Stimulated activated CD4-positive, alpha-beta T cell treated with anti-CD3 and anti-CD28 coated beads, Interleukin-12 subunit alpha, Interleukin-12 subunit beta, amount 100 ng/mL, for 4 hours (primary cell): ENCODE results near the gene GID4.
"Not testable (repeated sequence)": the region's sequence is repeated elsewhere in the genome, so short reads cannot be mapped to it uniquely, and the experiment has no call there.

Source experiments
- DNase-seq: peaks from one replicate; pipeline ENCODE4 v3.0.0-alpha.2; 2020

Gene GID4

DNA sequence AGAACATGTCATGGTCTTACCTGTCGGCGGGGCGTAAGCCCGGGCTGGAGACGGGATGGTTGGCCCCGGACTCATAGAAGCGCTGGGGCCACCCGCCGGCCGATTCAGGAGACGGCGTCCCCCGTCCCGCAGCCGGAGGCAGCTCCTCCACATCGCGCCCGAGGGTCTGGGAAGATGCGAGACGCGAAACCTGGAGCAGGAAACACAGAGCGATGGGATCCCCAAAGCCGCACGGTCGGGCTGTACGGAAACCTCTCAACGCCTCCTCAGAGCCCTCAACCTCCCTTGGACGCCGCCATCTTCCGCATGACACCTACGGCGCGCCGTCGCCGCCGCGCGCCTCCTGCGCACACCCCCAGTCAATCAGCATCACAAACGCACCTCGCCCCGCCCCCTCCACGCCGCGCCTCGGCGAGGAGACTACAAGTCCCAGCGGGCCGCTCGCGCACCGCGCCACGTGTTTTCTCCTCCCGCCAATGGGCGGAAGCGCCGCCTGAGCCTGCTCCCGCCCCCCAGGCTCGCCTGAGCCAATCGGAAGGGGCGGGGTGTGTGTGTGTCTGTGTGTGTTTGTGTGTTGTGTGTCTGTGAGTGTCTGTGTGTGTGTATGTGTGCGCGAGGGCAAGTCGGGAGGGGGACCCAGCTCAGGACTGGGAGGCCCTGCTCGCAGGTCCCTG lies at the start of gene GID4, which contains the start of gene ATPAF2:
Gene GID4, plus strand, starts transcription at position 548 of the 674 bp plus-strand sequence. Its CDS starts 57 bp downstream, at position 605.
Gene ATPAF2, minus strand, starts transcription at position 308 of the 674 bp plus-strand sequence. Its CDS starts 155 bp downstream, at position 153.
- DNase-seq: peak; percentile 100

DNA sequence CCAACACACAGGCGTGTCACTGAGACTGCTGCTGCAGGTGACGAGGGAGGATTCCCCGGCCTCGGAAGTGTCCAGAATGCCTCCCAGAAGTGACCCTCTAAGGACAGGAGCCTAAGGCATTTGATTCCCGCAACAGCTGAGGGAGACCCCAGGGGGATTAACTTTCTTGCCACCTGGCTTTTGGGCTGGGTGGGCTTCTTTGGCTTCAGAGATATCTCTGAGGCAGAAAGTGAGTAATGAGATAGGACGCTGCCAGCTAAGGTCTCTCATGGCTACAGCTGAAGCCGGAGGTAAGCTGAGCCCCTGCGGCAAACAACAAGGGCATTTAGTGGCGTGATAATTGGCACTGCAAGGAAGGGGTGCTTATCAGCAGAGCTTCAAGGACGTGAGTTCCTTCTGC lies 49.6 kb upstream of the GID4 start:
- DNase-seq: no peak

DNA sequence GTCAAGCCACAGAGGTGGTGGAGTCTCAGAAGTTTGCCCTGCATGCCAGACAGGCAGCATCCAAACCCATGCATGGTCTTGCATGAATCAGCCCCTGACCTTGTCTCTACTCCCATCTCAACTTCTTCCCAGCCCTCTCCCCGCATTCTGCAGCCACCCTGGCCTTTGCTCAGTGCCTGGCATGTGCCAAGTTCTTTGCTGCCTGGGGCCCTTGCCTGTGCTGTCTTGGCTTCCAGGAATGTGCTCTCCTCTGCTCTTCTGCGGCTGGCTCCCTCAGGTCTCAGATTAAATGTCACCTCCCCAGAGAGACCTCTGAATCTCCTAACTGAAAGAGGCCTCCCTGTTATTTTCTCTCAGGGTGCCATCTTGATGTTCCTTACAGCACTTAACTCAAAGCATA lies 48.9 kb upstream of the GID4 start:
- no peak for DNase-seq

DNA sequence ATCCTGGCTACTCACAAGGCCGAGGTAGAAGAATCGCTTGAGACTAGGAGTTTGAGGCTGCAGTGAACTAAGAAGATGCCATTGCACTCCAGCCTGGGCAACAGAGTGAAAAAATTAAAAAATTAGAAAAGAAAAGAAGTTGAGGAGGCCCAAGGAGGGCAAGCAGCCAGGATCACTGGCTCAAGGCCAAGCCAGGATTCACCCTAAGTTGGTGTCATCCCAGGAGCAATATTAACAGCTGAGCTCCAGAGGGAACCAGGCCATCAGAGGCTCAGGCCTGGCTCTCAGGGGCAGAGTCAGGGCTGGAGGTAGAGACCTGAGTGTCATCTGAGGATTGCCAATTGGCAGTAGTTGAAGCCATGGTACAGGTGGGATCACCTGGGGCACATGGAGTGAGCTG lies 45.8 kb upstream of the GID4 start:
- no peak for DNase-seq

DNA sequence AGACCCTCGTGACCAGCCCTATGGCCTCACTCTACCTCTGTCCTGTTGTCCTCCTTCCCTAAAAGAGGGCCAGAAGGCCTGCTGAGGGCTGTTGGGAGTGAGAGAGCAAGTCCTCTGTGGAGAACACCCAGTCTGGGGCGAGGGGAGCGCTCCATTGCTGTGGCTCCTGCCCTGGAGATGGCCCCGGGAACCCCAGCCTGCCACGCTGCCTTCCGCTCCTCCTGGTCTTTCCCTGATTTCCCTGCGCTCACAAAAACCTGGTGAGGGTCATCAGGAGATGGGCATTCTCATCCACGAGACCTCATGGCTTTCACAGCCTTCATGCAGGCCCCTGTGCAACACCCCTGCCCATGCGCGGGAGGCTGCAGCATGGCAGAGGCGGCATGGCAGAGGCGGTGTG lies 45.4 kb upstream of the GID4 start:
- no peak for DNase-seq

DNA sequence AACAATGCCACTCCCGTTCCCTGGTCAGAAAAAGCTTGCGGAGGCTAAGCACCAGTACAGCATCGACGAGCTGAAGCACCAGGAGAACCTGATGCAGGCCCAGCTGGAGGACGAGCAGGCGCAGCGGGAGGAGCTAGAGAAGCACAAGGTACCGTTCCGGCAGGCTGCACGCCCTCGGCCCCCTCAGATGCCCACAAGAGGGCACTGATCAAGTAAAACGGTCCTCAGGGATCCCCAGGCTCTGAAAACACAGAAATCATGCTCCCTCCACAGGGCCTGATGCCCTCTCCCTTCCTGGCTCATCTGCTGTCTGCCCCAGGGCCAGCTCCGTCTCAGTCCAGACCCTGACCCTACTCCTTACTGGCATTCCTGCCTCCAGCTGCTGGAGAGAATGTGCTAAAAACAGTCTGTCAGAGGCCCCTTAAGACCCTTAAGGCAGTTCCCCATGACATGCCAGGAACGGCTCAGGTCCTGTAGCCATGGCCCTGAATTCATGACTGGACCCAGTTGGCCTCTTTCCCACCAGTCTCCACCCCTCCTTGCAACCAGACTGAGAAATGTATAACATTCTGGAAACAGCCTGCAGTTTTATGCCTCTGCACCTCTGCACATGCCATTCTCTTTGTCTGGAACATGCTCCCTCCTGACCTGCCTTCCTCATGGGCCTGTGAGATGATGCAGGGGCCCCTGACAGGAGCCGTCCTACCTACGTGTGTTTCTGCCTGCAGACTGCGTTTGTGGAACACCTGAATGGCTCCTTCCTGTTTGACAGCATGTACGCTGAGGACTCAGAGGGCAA lies 44.7 kb upstream of the GID4 start:
- peak; percentile 7 for DNase-seq

DNA sequence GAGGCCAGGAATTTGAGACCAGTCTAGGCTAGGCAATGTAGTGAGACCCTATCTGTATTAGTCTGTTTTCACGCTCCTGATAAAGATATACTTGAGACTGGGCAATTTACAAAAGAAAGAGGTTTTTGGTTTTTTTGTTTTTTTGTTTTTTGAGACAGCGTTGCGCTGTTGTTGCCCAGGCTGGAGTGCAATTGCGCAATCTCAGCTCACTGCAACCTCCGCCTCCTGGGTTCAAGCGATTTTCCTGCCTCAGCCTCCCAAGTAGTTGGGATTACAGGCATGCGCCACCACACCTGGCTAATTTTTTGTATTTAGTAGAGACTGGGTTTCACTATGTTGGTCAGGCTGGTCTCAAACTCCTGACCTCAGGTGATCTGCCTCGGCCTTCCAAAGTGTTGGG lies 43.3 kb upstream of the GID4 start:
- not testable (repeated sequence) for DNase-seq

DNA sequence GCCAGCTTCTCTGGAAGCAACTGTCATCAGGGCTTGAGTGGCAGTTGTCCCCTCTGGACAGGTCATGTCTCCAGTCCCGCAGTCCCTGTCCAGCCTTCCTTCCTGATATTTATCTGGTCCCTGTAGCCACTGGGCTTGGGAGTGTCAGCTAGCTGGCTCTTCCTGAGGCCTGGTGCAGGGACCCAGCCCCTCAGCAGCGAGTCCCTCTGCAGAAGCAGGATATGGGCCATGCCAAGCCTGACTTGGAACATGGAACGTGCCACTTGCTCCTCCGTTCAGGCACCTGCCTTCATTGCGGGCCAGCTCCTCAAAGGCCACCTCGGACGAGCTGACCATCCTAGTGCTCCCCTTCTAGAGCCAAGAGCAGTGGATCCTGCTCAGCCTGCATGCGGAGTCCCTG lies 40.3 kb upstream of the GID4 start:
- no peak for DNase-seq

DNA sequence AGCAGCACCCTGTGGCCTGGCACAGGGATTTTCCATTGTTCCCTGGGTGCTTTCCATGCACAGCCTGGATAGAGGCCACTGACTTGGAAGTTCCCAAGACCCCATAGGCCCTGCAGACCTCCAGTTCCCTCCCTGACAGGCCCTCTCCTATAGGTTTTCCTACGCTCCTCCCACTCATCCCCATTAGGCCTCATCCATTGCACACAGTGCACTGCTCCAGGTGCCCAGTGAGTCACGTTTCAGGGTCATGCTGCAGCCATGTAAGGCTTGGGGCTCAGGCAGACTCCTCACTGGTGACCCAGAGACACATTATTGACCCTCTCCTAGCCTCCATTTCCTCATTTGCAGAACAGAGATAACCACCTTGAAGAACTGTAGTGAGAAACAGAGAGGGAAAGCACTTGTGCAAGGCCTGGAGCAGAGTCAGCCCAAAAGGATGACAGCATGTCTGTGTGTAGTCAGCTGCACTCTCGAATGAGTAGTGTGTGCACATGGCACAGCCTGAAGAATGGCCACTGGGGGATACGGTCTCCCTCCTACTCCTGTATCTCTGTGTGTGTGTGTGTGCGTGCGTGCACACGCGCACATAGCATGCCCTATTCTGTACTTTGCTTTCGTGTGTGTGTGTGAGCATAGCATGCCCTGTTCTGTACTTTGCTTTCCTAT lies 39.7 kb upstream of the GID4 start:
- DNase-seq: no peak

DNA sequence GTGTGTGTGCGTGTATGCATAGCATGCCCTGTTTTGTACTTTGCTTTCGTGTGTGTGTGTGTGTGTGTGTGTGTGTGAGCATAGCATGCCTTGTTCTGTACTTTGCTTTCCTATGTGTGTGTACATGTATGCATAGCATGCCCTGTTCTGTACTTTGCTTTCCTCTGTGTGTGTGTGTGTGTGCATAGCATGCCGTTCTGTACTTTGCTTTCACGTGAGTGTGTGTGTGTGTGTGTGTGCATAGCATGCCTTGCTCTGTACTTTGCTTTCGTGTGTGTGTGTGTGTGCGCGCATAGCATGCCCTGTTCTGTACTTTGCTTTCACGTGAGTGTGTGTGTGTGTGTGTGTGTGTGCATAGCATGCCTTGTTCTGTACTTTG lies 39.2 kb upstream of the GID4 start:
- no peak for DNase-seq

DNA sequence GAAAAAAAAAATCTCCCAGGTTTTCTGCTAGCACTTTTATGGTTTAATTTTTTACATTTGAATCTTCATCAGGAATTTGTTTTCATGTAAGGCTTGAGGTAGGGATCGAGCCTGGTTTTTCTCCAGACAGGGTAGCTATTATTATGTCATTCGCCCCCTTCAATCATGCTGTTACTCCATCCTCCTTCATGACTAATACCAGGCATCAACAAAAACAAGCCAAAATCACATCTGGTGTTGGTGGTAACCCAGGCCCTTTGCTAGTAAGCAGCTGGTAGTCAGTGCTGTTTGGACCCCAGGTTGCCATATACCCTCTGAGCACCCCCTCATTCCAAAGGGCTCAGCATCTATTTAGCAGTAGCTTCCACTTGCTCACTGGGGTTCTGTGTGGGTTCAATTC lies 37.0 kb upstream of the GID4 start:
- no peak for DNase-seq

DNA sequence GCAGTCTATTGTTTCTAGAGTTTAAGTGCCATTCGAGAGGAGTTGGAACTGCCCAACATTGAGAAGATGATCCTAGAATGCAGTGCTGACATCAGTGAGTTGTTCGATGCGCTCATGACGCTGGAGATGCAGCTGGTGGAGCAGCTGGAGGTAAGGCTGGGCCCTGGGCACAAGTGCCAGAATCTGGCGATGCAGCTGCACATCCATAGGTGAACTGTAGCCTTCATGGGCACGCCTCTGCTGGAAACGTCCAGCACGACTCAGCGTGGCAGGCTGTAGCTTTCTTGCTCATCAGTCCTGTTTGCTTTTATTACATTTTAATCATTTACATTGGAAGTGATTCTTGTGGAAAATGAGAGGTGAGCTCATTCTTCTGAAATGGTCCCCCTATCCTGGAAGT lies 34.9 kb upstream of the GID4 start:
- DNase-seq: no peak

DNA sequence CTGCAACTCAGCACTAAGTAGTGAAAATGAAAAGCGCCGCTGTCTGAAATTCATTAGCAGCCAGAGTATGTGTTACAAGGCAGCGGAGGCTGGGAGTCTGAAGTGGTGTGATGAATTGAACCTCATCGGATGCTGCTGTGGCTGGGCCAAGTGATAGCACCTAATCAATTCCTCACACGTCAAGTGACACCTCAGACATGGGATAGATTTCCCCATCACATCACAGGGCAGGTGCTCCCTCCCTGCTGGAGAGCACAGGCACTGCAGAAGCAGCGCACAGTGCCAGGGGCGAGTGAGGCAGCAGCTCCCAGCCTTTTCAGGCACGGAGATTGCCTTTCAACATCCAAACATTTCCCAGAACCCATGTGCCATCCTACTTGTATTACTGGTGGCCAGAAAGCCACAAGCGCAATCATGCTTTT lies 34.3 kb upstream of the GID4 start:
- DNase-seq: no peak

DNA sequence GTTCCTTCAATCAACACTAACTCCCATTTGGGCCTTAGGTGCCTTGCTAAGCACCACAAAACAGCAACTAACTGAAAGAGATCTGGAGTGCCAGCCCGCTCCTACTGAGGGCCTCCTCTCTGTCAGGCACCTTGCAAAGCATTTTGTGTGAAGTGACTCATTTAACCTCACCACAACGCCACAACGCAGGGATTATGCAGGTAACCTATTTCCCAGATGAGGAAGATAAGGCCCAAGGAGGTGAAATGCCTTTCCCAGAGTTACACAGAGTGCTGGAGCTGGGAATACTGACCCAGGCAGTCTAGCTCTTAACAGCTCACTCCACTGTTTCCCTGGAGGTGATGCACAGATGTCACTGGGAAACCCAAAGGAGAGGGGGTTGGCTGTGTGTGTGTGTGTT lies 33.7 kb upstream of the GID4 start:
- DNase-seq: no peak

DNA sequence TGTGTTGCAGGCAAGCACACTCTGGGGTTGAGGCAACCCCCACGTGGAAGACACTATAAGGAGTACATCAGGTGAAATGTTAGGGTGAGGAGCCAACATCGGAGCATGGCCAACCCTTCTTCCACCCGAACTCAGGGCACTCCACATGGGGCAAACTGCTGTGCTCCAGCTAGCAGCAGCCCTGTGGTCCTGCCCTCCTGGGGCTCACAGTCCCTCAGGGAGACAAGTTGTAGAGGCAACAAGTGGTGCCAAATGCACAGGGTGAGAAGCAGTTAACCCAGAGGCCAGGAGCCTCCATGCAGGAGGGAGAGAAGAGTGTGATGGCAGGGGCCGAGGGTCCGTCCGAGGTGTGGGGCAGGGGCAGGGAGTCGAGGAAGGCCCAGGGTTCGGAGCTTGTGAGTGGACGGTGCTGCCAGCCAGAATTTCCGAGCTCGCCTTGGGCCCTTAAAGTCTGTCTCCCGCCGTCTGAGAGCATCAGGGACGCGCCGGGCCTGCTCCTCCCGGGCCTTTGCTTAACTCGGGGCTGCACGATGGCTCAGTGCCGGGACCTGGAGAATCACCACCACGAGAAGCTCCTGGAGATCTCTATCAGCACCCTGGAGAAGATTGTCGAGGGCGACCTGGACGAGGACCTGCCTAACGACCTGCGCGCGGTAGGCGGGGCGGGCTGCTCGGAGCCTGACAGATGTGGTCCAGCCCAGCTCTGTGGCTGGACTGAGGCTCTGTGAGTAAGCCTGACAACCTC lies 32.5 kb upstream of the GID4 start:
- no peak for DNase-seq

DNA sequence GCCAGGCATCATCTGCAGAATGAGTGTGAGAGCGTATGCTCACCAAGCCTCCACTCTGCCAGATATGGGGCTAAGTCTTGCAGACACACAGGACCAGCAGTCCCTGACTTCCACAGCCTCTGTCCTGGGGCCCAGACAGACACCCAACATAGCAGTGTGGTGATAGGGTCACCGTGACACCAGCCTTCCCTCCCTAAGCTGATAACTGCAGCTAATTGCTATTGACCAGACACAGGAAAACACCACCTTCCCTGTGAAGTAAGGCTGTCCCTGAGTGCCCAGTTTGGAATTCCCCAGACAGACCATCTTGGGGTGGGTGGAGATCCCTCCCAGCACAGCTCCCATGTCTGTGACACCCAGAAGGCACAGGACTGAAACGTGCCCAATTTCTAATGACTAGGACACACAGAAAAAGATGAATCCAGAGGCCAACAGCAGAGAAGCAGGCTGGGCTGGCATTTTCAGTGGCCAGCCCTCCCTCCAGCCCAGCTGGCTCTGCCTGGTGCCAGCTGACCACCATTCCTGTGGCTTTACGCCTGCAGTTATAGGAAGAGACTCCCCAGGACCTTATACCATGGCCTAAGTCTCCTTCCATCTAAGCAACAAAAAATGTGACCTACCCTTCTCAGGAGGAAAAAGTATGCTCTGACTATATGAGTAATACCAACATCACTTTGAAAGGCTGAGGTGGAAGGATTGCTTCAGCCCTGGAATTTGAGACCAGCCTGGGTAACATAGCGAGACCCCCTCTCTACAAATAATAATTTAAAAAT lies 30.5 kb upstream of the GID4 start:
- DNase-seq: no peak

DNA sequence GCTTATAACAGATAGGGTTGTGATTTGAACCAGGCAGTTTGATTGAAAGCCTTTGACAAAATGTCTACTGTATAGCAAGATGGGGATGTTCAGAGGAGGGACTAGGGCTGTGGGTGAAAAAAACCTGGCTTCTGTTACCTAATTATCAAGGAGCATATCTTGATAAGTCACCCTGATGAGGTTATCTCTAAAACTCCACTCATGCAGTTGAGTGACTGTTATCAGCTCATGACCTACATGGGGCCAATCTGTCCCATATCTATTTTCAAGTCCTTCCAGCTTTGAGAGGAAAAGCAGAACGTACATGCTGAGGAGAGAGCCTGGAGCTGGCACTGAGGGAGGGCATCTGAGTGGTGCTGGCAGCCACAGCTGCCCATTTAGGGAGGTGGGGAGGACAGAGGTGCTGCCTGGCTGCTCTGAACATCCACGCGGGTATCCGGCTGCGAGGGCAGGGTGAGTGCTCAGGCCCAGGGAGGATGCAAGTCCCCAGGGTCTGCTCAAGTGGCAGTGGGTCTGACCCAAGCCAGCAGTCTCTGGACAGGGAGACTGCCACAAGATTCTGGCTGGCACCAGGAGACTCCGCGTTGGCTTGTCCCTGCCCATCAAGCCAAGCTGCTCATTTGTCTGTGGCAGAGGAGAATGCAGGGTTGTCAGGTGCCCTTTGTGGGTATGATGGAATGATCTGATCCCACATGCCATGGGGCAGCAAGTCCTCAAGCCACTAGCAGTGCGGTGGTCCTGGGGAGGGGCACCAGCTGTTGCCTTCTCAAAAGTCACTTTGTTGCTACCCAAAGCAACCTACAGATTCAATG lies 29.4 kb upstream of the GID4 start:
- DNase-seq: no peak

DNA sequence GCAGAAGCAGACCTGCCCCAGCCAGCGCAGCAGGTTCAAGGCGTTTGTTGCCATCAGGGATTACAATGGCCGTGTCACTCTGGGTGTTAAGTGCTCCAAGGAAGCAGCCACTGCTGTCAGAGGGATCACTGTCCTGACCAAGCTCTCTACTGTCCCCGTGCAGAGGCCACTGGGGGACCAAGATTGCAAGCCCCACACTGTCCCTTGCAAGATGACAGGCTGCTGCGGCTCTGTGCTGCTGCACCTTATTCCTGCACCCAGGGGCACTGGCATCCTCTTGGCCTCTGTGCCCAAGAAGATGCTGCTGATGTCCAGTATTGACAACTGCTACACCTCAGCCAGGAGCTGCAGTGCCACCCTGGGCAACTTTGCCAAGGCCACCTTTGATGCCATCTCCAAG lies 27.9 kb upstream of the GID4 start:
- DNase-seq: no peak

DNA sequence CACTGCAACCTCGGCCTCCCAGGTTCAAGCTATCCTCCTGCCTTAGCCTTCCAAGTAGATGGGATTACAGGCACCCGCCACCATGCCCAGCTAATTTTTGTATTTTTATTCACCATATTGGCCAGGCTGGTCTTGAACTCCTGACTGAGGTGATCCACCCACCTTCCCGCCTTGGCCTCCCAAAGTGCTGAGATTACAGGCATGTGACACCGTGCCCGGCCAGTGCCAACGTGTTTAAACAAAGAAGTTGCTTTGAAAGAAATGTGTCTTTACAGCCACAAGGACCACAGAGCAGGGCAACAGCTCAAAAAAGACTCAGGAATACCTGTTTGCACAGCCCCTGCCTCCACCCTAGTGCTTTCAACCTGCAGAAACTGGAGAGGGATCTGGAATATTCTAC lies 25.2 kb upstream of the GID4 start:
- no peak for DNase-seq

DNA sequence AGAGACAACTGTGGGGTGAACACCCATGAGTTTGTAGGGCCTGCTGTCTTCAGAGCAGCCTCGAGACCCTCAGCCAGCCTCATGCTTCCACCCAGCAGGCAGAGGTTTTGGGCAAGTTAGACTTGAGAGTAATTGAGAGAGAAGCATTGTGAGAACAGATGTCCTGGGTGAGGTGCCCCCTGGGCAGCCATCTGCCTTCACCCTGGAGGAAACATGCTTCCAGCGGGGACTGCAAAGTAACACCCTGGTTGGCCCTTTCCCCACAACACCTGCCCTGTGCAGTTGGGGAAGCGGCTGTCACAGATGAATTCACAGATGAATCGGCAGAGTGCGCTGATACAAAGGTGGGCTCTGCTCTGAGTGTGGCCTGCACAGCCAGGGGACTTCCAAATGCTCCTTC lies 23.6 kb upstream of the GID4 start:
- no peak for DNase-seq

DNA sequence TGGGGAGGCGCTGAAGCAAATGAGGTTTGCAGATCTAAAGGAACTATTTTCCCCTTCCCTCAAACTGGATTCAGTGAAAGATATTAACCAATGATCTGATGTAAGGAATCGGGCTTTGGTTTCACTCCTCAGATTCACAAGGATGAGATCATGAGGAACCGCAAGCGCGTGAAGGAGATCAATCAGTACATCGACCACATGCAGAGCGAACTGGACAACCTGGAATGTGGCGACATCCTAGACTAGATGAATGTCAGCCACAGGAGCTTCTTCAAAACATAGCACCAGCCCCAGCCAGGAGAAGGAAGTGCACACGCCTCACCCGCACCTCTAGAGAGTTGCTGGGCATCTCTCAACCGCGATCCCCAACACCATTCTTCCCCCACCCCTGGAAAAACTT lies 22.8 kb upstream of the GID4 start:
- DNase-seq: no peak

DNA sequence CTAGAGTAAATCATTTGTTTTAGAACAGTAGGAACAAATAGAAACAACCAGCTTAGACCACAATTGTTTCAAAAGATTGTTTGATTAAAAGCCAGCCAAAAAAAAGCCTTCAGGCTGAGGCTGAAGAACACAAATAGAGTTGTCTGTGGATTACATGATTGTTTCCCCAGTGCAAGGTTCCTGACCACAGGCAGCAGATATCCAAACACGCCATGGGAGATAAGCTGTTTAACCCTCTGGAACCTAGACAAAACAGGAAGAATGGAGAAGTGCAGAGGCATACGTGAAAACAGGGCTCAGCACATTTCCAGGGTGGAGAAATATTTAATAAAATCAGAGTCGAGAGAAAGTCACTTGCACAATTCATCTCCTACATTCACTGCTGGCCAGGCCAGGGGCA lies 21.2 kb upstream of the GID4 start:
- DNase-seq: no peak
